SU-DHL-6 (cell line): ENCODE measurements around the gene ARHGAP6.
A peak's percentile ranks its signal among the peaks of the same experiment; 100 is the strongest.

Experiments used
- H2AFZ ChIP-seq: fragments of 200-600 bp; sonication (generic); 2 replicates; pipeline ENCODE4 v1.6.1; 2014; ENCODE audit warnings: low read depth, mild to moderate bottlenecking, moderate library complexity, mixed read lengths, antibody characterized with exemption, low read length; ENCODE audit not compliant: severe bottlenecking
- H3F3A ChIP-seq: fragments of 200-600 bp; shearing (Covaris generic); 2 replicates; pipeline ENCODE4 v1.6.0; 2016; ENCODE audit warnings: antibody characterized with exemption, mild to moderate bottlenecking; ENCODE audit not compliant: insufficient read depth
- H3K27ac ChIP-seq: fragments of 200-600 bp; sonication (generic); 2 replicates; pipeline ENCODE4 v1.5.1; 2016; ENCODE audit warnings: low read depth, mild to moderate bottlenecking, low read length, moderate library complexity, mixed read lengths
- H3K27me3 ChIP-seq: fragments of 200-600 bp; sonication (generic), shearing (Covaris generic); 2 replicates; pipeline ENCODE4 v1.6.0; 2014; ENCODE audit warnings: mild to moderate bottlenecking, low read length
- H3K36me3 ChIP-seq: fragments of 200-600 bp; sonication (generic); 2 replicates; pipeline ENCODE4 v1.6.1; 2014; ENCODE audit warnings: mild to moderate bottlenecking, low read length, mixed read lengths
- H3K4me2 ChIP-seq: fragments of 300-600, 200-600 bp; shearing (Covaris generic), sonication (generic); 2 replicates; pipeline ENCODE4 v1.6.0; 2014; ENCODE audit warnings: low read length, low read depth, mild to moderate bottlenecking; ENCODE audit not compliant: poor library complexity, severe bottlenecking
- H3K4me3 ChIP-seq: fragments of 200-600 bp; sonication (generic); 2 replicates; pipeline ENCODE4 v1.5.1; 2014; ENCODE audit warnings: antibody characterized with exemption, low read length, mild to moderate bottlenecking, mixed read lengths; ENCODE audit not compliant: insufficient read depth, poor library complexity, severe bottlenecking
- H3K79me2 ChIP-seq: fragments of 200-600 bp; sonication (generic); 2 replicates; pipeline ENCODE4 v1.6.1; 2014; ENCODE audit warnings: mild to moderate bottlenecking, low read length, moderate library complexity; ENCODE audit not compliant: insufficient read depth
- H3K9ac ChIP-seq: fragments of 200-600 bp; sonication (generic); 2 replicates; pipeline ENCODE4 v1.7.0; 2014; ENCODE audit warnings: mild to moderate bottlenecking, low read length
- H3K9me2 ChIP-seq: fragments of 200-600 bp; sonication (generic); replicated peaks from 2 replicates; pipeline ENCODE4 v1.6.1; 2014; ENCODE audit warnings: low read length; ENCODE audit not compliant: insufficient read depth
- H3K9me3 ChIP-seq: fragments of 200-600 bp; sonication (generic); 2 replicates; pipeline ENCODE4 v1.6.1; 2014; ENCODE audit warnings: low read length, mixed read lengths; ENCODE audit not compliant: insufficient read depth
- H4K20me1 ChIP-seq: fragments of 200-600 bp; sonication (generic); 2 replicates; pipeline ENCODE4 v1.6.1; 2014; ENCODE audit warnings: low read depth, mild to moderate bottlenecking, antibody characterized with exemption, low read length, moderate library complexity, mixed read lengths
- CTCF ChIP-seq: fragments of 200-600 bp; sonication (generic); IDR thresholded peaks from one replicate; pipeline ENCODE4 v1.5.1; 2017; ENCODE audit warnings: antibody characterized with exemption, mild to moderate bottlenecking, low read length, moderate library complexity; ENCODE audit not compliant: insufficient read depth, poor library complexity, severe bottlenecking
- EZH2phosphoT487 ChIP-seq: fragments of 200-600 bp; sonication (generic), shearing (Covaris generic); conservative IDR thresholded peaks from 2 replicates; pipeline ENCODE4 v1.6.1; 2018; ENCODE audit warnings: mild to moderate bottlenecking, antibody characterized with exemption, low read length, moderate library complexity, mixed read lengths

Gene ARHGAP6

GRCh38 chrX:11346121-11346682, 319.5 kb downstream of the ARHGAP6 start:
- Histone ChIP-seq H3K9me3 (no peaks in the 10 kb centered on the region), H4K20me1 (no peaks in the 10 kb centered on the region), H3K27me3 (no peaks in the 10 kb centered on the region), H3K79me2 (no peaks in the 10 kb centered on the region), H3K9me2 (no peaks in the 10 kb centered on the region), H3F3A (no peaks in the 10 kb centered on the region), H3K4me3 (no peak overlapping the region), H3K4me2 (no peak overlapping the region), H3K27ac (no peak overlapping the region), H2AFZ (no peak overlapping the region), H3K36me3 (no peaks in the 10 kb centered on the region), H3K9ac (no peak overlapping the region)
- no peak for TF ChIP-seq EZH2phosphoT487
- TF ChIP-seq CTCF, result no peak

GRCh38 chrX:11342673-11343072, 323.0 kb downstream of the ARHGAP6 start:
- Histone ChIP-seq H4K20me1 (no peaks in the 10 kb centered on the region), H3F3A (no peaks in the 10 kb centered on the region), H3K9me3 (no peaks in the 10 kb centered on the region), H3K27me3 (no peaks in the 10 kb centered on the region), H2AFZ (no peak overlapping the region), H3K36me3 (no peaks in the 10 kb centered on the region), H3K4me3 (no peak overlapping the region), H3K27ac (no peak overlapping the region), H3K4me2 (no peak overlapping the region), H3K79me2 (no peaks in the 10 kb centered on the region), H3K9ac (no peak overlapping the region), H3K9me2 (no peaks in the 10 kb centered on the region)
- no peak for TF ChIP-seq EZH2phosphoT487
- no peak for TF ChIP-seq CTCF

- TF ChIP-seq CTCF (no peak), EZH2phosphoT487 (no peak)
- Histone ChIP-seq H3F3A (no peaks in the 10 kb centered on the region), H3K9ac (no peak overlapping the region), H3K79me2 (no peaks in the 10 kb centered on the region), H3K4me2 (peak overlapping the region; percentile 39), H3K4me3 (no peak overlapping the region), H3K9me2 (no peaks in the 10 kb centered on the region), H3K27me3 (no peaks in the 10 kb centered on the region), H3K36me3 (no peaks in the 10 kb centered on the region), H2AFZ (peak overlapping the region; percentile 59), H3K27ac (peak overlapping the region; percentile 45; the same call in 1 of the 2 replicates), H4K20me1 (no peaks in the 10 kb centered on the region), H3K9me3 (no peaks in the 10 kb centered on the region)
Measured at GRCh38 chrX:11341274-11342201, 324.2 kb downstream of the ARHGAP6 start.
